Mammary epithelial cell (primary cell): ENCODE data around the gene F12.

Experiments
- EZH2 ChIP-seq: IDR thresholded peaks from 2 replicates; pipeline ENCODE4 v1.6.1; 2012; ENCODE audit warnings: low read length, inconsistent platforms, borderline replicate concordance
- TF ChIP-seq, protein P1 (sequence below), 2 donors: IDR thresholded peaks in 1 of 2; conservative IDR thresholded peaks in 1 of 2; 2 replicates each; pipeline ENCODE4 v1.5.1; 2011 to 2012; ENCODE audit warnings: inconsistent platforms in 2 of 2, low read length in 2 of 2, mild to moderate bottlenecking in 2 of 2, control low read depth in 1 of 2, low read depth in 1 of 2; ENCODE audit not compliant: insufficient read depth in 1 of 2; ENCODE audit errors: extremely low read depth in 1 of 2

DNA sequence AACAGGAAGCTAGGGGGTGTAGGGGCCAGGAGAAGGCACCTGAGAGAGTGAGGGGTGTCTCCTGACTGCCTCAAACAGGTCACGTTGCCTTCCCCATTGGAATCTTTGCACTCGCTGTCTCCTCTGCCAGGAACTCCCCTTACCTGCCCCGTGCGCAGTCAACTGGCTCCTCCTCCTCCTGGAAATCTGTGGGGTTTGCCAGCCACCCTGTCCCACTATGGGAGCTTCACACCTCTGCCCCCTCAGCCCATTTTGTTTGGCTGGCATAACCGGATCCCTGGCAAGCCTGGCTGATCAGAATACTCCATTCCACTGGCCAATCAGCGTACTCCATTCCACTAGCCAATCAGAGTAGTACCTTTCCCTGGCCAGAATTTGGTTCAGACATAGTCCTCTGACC is 35.6 kb downstream of the F12 start:
- TF ChIP-seq, protein P1, sequence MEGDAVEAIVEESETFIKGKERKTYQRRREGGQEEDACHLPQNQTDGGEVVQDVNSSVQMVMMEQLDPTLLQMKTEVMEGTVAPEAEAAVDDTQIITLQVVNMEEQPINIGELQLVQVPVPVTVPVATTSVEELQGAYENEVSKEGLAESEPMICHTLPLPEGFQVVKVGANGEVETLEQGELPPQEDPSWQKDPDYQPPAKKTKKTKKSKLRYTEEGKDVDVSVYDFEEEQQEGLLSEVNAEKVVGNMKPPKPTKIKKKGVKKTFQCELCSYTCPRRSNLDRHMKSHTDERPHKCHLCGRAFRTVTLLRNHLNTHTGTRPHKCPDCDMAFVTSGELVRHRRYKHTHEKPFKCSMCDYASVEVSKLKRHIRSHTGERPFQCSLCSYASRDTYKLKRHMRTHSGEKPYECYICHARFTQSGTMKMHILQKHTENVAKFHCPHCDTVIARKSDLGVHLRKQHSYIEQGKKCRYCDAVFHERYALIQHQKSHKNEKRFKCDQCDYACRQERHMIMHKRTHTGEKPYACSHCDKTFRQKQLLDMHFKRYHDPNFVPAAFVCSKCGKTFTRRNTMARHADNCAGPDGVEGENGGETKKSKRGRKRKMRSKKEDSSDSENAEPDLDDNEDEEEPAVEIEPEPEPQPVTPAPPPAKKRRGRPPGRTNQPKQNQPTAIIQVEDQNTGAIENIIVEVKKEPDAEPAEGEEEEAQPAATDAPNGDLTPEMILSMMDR (conservative IDR thresholded peaks at IDR 0.05 in 1 of 2, IDR thresholded peaks at IDR 0.05 in 1 of 2; ENCODE audit: extremely low read depth in 1 of 2, insufficient read depth in 1 of 2, low read depth in 1 of 2, low read length in 2 of 2) = no peak
- TF ChIP-seq EZH2 = no peak
